Neural progenitor cell (in vitro differentiated cells): Measurements from ENCODE around the gene CORIN.

Source experiments
- EZH2 ChIP-seq: fragments of 200-600 bp; sonication (generic); IDR thresholded peaks from 2 replicates; pipeline ENCODE4 v1.6.1; 2017; ENCODE audit warnings: antibody characterized with exemption, mild to moderate bottlenecking, moderate library complexity
- TF ChIP-seq, protein P1 (sequence below): fragments of 200-600 bp; sonication (generic); IDR thresholded peaks from 2 replicates; pipeline ENCODE4 v1.5.1; 2017; ENCODE audit warnings: antibody characterized with exemption, mild to moderate bottlenecking

DNA sequence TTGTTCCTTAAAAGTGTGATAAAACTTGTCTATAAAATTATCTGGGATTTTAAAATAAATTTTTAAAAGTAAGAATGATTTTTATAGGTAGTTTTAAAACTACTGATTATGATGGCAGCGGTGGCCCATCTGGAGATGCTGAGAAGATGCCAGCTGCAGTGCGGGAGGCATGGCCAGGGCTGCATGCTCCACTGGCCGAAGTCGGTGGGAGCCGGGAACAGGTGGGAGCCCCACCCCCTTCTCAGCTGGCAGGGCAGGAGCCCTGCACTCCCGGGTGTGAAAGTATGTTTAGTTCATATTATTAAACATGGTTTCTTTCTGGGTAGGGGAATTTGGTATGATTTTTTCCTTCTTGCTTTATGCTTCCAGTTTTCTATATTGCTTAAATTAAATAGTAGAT, 63.8 kb downstream of the CORIN start:
- TF ChIP-seq, protein P1, sequence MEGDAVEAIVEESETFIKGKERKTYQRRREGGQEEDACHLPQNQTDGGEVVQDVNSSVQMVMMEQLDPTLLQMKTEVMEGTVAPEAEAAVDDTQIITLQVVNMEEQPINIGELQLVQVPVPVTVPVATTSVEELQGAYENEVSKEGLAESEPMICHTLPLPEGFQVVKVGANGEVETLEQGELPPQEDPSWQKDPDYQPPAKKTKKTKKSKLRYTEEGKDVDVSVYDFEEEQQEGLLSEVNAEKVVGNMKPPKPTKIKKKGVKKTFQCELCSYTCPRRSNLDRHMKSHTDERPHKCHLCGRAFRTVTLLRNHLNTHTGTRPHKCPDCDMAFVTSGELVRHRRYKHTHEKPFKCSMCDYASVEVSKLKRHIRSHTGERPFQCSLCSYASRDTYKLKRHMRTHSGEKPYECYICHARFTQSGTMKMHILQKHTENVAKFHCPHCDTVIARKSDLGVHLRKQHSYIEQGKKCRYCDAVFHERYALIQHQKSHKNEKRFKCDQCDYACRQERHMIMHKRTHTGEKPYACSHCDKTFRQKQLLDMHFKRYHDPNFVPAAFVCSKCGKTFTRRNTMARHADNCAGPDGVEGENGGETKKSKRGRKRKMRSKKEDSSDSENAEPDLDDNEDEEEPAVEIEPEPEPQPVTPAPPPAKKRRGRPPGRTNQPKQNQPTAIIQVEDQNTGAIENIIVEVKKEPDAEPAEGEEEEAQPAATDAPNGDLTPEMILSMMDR = no peak
- TF ChIP-seq EZH2 = no peak
